Psoas muscle (tissue), 8 donors: Measurements from ENCODE around the gene FNTB. TPM values are rescaled to one million over a fixed set of nuclear protein-coding genes. Genes with fewer than 3 reads are reported as not detected.

Source experiments
- ATAC-seq, 4 donors: fragments of 200-7000 bp; cut with Tn5 transposase; one replicate each; pipeline ENCODE4 v1.9.1; 2020; ENCODE audit warnings: moderate library complexity in 3 of 4, mild to moderate bottlenecking in 2 of 4
- DNase-seq, 2 donors: peaks; one replicate each; pipeline ENCODE4 v3.0.0-alpha.2; 2020
- H3K27ac ChIP-seq: fragments of 200-600 bp; one replicate; pipeline ENCODE4 v1.8.0; 2022
- H3K27me3 ChIP-seq, 3 donors: fragments of 200-600 bp in 1 of 3; one replicate each; pipeline versions ENCODE4 v1.6.1 to v1.8.0; 2013 to 2022; ENCODE audit warnings: low read length in 2 of 3, mild to moderate bottlenecking in 2 of 3, moderate library complexity in 1 of 3; ENCODE audit not compliant: insufficient read depth in 3 of 3
- H3K36me3 ChIP-seq, 2 donors: fragments of 200-600 bp in 1 of 2; one replicate each; pipeline versions ENCODE4 v1.6.1 to v1.8.0; 2013 to 2022; ENCODE audit warnings: low read depth in 1 of 2, mild to moderate bottlenecking in 1 of 2, moderate library complexity in 1 of 2; ENCODE audit not compliant: insufficient read depth in 1 of 2
- H3K4me1 ChIP-seq: fragments of 200-600 bp; one replicate; pipeline ENCODE4 v1.8.0; 2022
- H3K4me3 ChIP-seq: fragments of 200-600 bp; one replicate; pipeline ENCODE4 v1.8.0; 2022; ENCODE audit warnings: mild to moderate bottlenecking
- H3K9me3 ChIP-seq: fragments of 200-600 bp; one replicate; pipeline ENCODE4 v1.8.0; 2022
- CTCF ChIP-seq: fragments of 200-600 bp; IDR thresholded peaks from one replicate; pipeline ENCODE4 v1.8.0; 2022; ENCODE audit warnings: antibody characterized with exemption
- WGBS, 3 donors: extraction: QIAGEN DNeasy Blood & Tissue Kit; methylation state at CpG; one replicate each; pipeline versions ENCODE4 v1.1.6 to v1.1.7; 2013; 5-methylcytosine and 5-hydroxymethylcytosine counted together
- intact Hi-C, 2 donors: fragments of 100-400 bp; cut with DNase I; formaldehyde crosslinking; loops; one replicate each; pipeline versions ENCODE4 v1.11.0 to v1.14.2; 2022
- polyA plus RNA-seq, 3 donors: library from polyadenylated mRNA; stranded (reverse); fragments of 200-250 nt; gene quantifications; one replicate each; pipeline ENCODE4 v1.2.3, GENCODE V29; 2013
- total RNA-seq, 4 donors: library from RNA; stranded (reverse); fragmentation: NEBNext Ultra II Directional in 2 of 4; extraction: Animal tissue kit (Norgen Biotek cat#: 25700) in 2 of 4; gene quantifications; one replicate each; pipeline versions ENCODE4 v1.2.1 to v1.2.4, GENCODE V29; 2021 to 2023
- donor health status: healthy with polysubstance abuse.
- donor health status: DM: no; HTN: no; CAD: no; lungs with moderate emphysema.
- donor health status: Bipolar disorder and iron deficiency.
- donor health status: healthy.
- donor health status: DM: yes; HTN: yes; CAD: no.
- donor health status: DM: no; HTN: no; CAD: no.
- donor health status: DM: no; HTN: no; CAD: no.
- donor health status: DM: yes; HTN: yes; CAD: no.

Gene FNTB
- total and polyA plus RNA-seq, 7 donors, result 10.2 to 28.8 (median 19.4) TPM

DNA sequence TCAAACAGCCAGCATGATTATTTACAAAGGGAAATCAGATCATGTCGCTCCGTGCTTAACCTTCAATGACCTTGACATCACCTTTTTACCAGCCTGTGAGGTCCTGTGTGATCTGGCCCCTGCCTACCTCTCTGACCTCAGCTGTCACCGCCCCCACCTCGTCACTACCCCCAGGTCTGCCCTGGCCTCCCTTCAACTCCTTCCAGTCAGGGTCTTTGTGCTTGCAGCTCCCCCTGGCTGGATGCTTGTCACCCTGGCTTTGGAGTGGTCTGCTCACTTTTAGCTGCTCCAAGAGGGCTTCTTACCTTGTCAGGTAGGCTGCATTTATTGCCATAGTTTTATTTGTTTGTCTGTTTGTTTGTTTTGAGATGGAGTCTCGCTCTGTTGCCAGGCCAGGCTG lies 123.8 kb downstream of the FNTB start:
- ATAC-seq, result no peak
- Histone ChIP-seq H3K4me1 (no peaks in the 10 kb centered on the region), H3K4me3 (no peak overlapping the region), H3K27me3 (no peaks in the 10 kb centered on the region), H3K9me3 (no peaks in the 10 kb centered on the region), H3K36me3 (no peaks in the 10 kb centered on the region), H3K27ac (no peak overlapping the region)
- no peak for TF ChIP-seq CTCF
- WGBS, 3 donors, result 63 to 69% (median 66%) methylated on average over 5 of the region's 5 CpGs
- DNase-seq, result no peak
- intact Hi-C loops, result no loop called here

Other genes with a start within 250 kb of the FNTB start
- 100 to 1,000 TPM; 374 to 540 (median 492) TPM for gene SPTB, start 107.0 kb upstream of the FNTB start, total RNA-seq
- 100 to 1,000 TPM in 2 of 3 donors, 10 to 100 TPM in 1; 43.4 to 213 (median 153) TPM for gene SPTB, start 107.0 kb upstream of the FNTB start, polyA plus RNA-seq
- gene CHURC1, start 72.4 kb upstream of the FNTB start, total RNA-seq, result 100 to 1,000 TPM in 2 of 4 donors, 10 to 100 TPM in 2; 77.9 to 112 (median 94.1) TPM
- 10 to 100 TPM; 31.4 to 67.7 (median 53.4) TPM for gene CHURC1, start 72.4 kb upstream of the FNTB start, polyA plus RNA-seq
- gene GPX2, start 44.1 kb upstream of the FNTB start, total RNA-seq, result not detected
- under 1 TPM in 2 of 3 donors, not detected in 1; 0.04 to 0.21 TPM for gene GPX2, start 44.1 kb upstream of the FNTB start, polyA plus RNA-seq
- gene RAB15, start 14.6 kb upstream of the FNTB start, total RNA-seq, result 10 to 100 TPM; 18.0 to 61.9 (median 24.2) TPM
- gene RAB15, start 14.6 kb upstream of the FNTB start, polyA plus RNA-seq, result 1 to 10 TPM; 3.1 to 8.6 (median 3.3) TPM
- 100 to 1,000 TPM in 1 of 4 donors, 10 to 100 TPM in 3; 44.7 to 115 (median 55.9) TPM for gene MAX, start 115.6 kb downstream of the FNTB start, total RNA-seq
- 10 to 100 TPM; 44.5 to 83.6 (median 50.6) TPM for gene MAX, start 115.6 kb downstream of the FNTB start, polyA plus RNA-seq